Forelimb muscle (tissue), 1 donor: ENCODE results near the gene PGAP6. TPM values are rescaled to one million over a fixed set of nuclear protein-coding genes. Genes with fewer than 3 reads are reported as not detected.
"Not testable (repeated sequence)": the region's sequence is repeated elsewhere in the genome, so short reads cannot be mapped to it uniquely, and the experiment has no call there.

Experiments
- DNase-seq: peaks from one replicate; pipeline ENCODE4 v3.0.0-alpha.2; 2013; ENCODE audit warnings: low read depth
- polyA plus RNA-seq: library from polyadenylated mRNA; unstranded; fragments of 120-200 nt; gene quantifications from one replicate; pipeline ENCODE4 v1.2.1, GENCODE V29; 2013; ENCODE audit not compliant: insufficient read length

Gene PGAP6
- polyA plus RNA-seq, 1 donor = 28.5 TPM

GRCh38 chr16:367333-367903 lies 14.4 kb downstream of the PGAP6 start:
- no peak for DNase-seq

GRCh38 chr16:366476-366875 lies 15.3 kb downstream of the PGAP6 start:
- DNase-seq = no peak

- DNase-seq = no peak
Observed at GRCh38 chr16:364595-365491, 16.9 kb downstream of the PGAP6 start.

- no peak for DNase-seq
Observed at GRCh38 chr16:363766-364490, 17.9 kb downstream of the PGAP6 start.

GRCh38 chr16:363110-363765 lies 18.5 kb downstream of the PGAP6 start:
- DNase-seq = no peak

GRCh38 chr16:362702-362999 lies 19.1 kb downstream of the PGAP6 start:
- DNase-seq = not testable (repeated sequence)

- no peak for DNase-seq
Observed at GRCh38 chr16:361872-362701, 19.7 kb downstream of the PGAP6 start.

- DNase-seq = no peak
Observed at GRCh38 chr16:361341-361871, 20.4 kb downstream of the PGAP6 start.

- no peak for DNase-seq
Observed at GRCh38 chr16:360698-361336, 21.0 kb downstream of the PGAP6 start.

GRCh38 chr16:359871-360697 lies 21.7 kb downstream of the PGAP6 start:
- DNase-seq = no peak

GRCh38 chr16:359067-359763 lies 22.6 kb downstream of the PGAP6 start:
- DNase-seq = no peak

- no peak for DNase-seq
Observed at GRCh38 chr16:356741-357140, 25.0 kb downstream of the PGAP6 start.

- DNase-seq = no peak
Observed at GRCh38 chr16:354971-355461, 26.8 kb downstream of the PGAP6 start.

- DNase-seq = no peak
Observed at GRCh38 chr16:354291-354881, 27.4 kb downstream of the PGAP6 start.

GRCh38 chr16:353404-354290 lies 28.1 kb downstream of the PGAP6 start:
- DNase-seq = no peak

GRCh38 chr16:352547-353403 lies 29.0 kb downstream of the PGAP6 start, which contains the start of gene AXIN1:
AXIN1 (minus strand) TSS chr16:352723; CDS start chr16:347025, 5,698 bp downstream.
- peak; percentile 39 for DNase-seq
